PC-9 (cell line): Measurements from ENCODE around the gene HOXA2.

ENCODE experiments used
- CTCF ChIP-seq: fragments of 200-600 bp; sonication (generic); conservative IDR thresholded peaks from 2 replicates; pipeline ENCODE4 v1.6.1; 2017; ENCODE audit warnings: mixed run types, antibody characterized with exemption, mild to moderate bottlenecking, moderate library complexity
- EZH2 ChIP-seq: fragments of 200-600 bp; sonication (generic); IDR thresholded peaks from 2 replicates; pipeline ENCODE4 v1.8.0; 2017; ENCODE audit warnings: antibody characterized with exemption, low read depth

GRCh38 chr7:27079234-27079975 is 23.1 kb downstream of the HOXA2 start:
- no peak for TF ChIP-seq CTCF
- no peak for TF ChIP-seq EZH2
